Transverse colon (tissue), 4 donors: ENCODE data around the gene ZDHHC7.

Experiments
- POLR2A ChIP-seq: fragments of 450-650 bp; IDR thresholded peaks from one replicate; pipeline ENCODE4 v1.6.1; 2016; ENCODE audit warnings: antibody characterized with exemption, mild to moderate bottlenecking, moderate library complexity
- POLR2AphosphoS5 ChIP-seq, 3 donors: sonication (generic); formaldehyde crosslinking; IDR thresholded peaks; one replicate each; pipeline ENCODE4 v1.6.1; 2016; ENCODE audit warnings: antibody characterized with exemption in 3 of 3
- TF ChIP-seq, protein P1 (sequence below), 5 experiments: fragments of 200-600 bp in 3 of 5; fragments of 450-650 bp in 2 of 5; sonication (generic) in 3 of 5; IDR thresholded peaks; 1 replicate in 2 of 5; 2 replicates in 3 of 5; pipeline ENCODE4 v1.5.1; 2016 to 2017; ENCODE audit warnings: antibody characterized with exemption in 5 of 5, inconsistent platforms in 3 of 5, mild to moderate bottlenecking in 2 of 5, moderate library complexity in 1 of 5

DNA sequence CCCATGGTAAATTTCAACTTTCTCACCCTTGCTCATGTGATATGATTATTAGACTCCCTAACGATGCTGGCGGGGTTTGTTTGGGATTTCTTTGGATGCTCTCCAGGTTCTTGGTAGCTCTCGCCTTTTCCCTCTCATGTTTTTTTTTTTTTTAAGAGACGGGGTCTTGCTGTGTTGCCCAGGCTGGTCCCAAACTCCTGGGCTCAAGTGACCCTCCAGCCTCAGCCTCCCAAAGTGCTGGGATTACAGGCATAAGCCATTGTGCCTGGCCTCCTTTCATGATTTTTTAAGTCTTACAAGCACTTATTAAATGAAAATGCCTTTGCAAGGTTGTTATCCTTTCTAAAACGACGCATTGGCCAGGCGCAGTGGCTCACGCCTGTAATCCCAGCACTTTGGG, 40.3 kb upstream of the ZDHHC7 start:
- TF ChIP-seq, protein P1, sequence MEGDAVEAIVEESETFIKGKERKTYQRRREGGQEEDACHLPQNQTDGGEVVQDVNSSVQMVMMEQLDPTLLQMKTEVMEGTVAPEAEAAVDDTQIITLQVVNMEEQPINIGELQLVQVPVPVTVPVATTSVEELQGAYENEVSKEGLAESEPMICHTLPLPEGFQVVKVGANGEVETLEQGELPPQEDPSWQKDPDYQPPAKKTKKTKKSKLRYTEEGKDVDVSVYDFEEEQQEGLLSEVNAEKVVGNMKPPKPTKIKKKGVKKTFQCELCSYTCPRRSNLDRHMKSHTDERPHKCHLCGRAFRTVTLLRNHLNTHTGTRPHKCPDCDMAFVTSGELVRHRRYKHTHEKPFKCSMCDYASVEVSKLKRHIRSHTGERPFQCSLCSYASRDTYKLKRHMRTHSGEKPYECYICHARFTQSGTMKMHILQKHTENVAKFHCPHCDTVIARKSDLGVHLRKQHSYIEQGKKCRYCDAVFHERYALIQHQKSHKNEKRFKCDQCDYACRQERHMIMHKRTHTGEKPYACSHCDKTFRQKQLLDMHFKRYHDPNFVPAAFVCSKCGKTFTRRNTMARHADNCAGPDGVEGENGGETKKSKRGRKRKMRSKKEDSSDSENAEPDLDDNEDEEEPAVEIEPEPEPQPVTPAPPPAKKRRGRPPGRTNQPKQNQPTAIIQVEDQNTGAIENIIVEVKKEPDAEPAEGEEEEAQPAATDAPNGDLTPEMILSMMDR (IDR thresholded peaks at IDR 0.05) = no peak
- TF ChIP-seq POLR2AphosphoS5 (IDR thresholded peaks at IDR 0.05) (no peak), POLR2A (no peak)
